ENCODE measurements around the gene TP53BP2. TPM values are rescaled to one million over a fixed set of nuclear protein-coding genes. Genes with fewer than 3 reads are reported as not detected.
"Not testable (repeated sequence)": the region's sequence is repeated elsewhere in the genome, so short reads cannot be mapped to it uniquely, and the experiment has no call there.

TP53BP2 gene
- total and polyA plus RNA-seq, 11 donors, result 4.6 to 44.8 (median 22.3) TPM

- H3K27ac ChIP-seq, result peak overlapping the region in 6 of 12 donors; percentile 1 to 55 (median 40)
- 63 to 77% (median 68%) methylated on average over 11 of the region's 11 CpGs for WGBS, 4 donors
- no peak for TF ChIP-seq CTCF (IDR thresholded peaks at IDR 0.05)
- TF ChIP-seq POLR2A (IDR thresholded peaks at IDR 0.05), result no peak
- H3K4me1 ChIP-seq, result peaks cover 0 to 53% (median 21%) of the 10 kb centered on the region in 12 donors
- peak in 1 of 4 donors; percentile 6 for ATAC-seq
- H3K36me3 ChIP-seq, result peaks cover 0 to 34% (median 3%) of the 10 kb centered on the region in 9 donors
- no peak for DNase-seq
- H3K27me3 ChIP-seq, result no peaks in the 10 kb centered on the region
- intact Hi-C loops (cut with DNase I), result loop anchor here in 1 of 10 donors (2.0 kb wide), 1 partner anchor 14 kb away; no protein-coding TSS in a partner anchor
- H3K9me3 ChIP-seq, result no peaks in the 10 kb centered on the region
- H3K4me3 ChIP-seq, result peak overlapping the region in 1 of 12 donors; percentile 27
These were observed 24.8 kb downstream of the TP53BP2 start for GRCh38 chr1:223820971-223821370.

DNA sequence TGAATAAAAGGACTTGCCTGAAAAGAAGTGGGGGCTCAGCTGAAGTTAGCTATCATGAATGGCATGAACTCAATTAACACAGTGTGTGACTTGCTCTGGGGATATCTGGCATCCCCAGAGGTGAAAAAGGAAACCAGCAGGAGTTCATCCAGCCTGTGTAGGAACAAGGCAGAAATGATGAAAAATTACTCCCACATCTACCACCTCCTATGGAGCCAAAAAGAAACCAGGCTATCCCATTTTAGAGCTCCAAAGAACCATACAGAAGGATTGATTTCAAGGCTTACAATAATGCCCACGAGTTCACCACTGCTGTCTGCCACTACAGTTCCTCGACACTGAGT, 25.3 kb downstream of the TP53BP2 start:
- Histone ChIP-seq H3K27ac (peak overlapping the region in 7 of 12 donors; percentile 1 to 55 (median 41)), H3K4me1 (peaks cover 0 to 53% (median 20%) of the 10 kb centered on the region in 12 donors), H3K9me3 (no peaks in the 10 kb centered on the region), H3K4me3 (peak overlapping the region in 2 of 12 donors; percentile 4 to 27), H3K27me3 (no peaks in the 10 kb centered on the region), H3K36me3 (peaks cover 0 to 34% (median 3%) of the 10 kb centered on the region in 9 donors)
- 68 to 76% (median 73%) methylated on average over 2 of the region's 2 CpGs for WGBS, 4 donors
- intact Hi-C loops (cut with DNase I), result loop anchor here in 1 of 10 donors (2.0 kb wide), 1 partner anchor 14 kb away; no protein-coding TSS in a partner anchor
- no peak for DNase-seq
- TF ChIP-seq CTCF (IDR thresholded peaks at IDR 0.05) (no peak), POLR2A (IDR thresholded peaks at IDR 0.05) (no peak)
- peak in 2 of 4 donors; percentile 48 to 51 for ATAC-seq

DNA sequence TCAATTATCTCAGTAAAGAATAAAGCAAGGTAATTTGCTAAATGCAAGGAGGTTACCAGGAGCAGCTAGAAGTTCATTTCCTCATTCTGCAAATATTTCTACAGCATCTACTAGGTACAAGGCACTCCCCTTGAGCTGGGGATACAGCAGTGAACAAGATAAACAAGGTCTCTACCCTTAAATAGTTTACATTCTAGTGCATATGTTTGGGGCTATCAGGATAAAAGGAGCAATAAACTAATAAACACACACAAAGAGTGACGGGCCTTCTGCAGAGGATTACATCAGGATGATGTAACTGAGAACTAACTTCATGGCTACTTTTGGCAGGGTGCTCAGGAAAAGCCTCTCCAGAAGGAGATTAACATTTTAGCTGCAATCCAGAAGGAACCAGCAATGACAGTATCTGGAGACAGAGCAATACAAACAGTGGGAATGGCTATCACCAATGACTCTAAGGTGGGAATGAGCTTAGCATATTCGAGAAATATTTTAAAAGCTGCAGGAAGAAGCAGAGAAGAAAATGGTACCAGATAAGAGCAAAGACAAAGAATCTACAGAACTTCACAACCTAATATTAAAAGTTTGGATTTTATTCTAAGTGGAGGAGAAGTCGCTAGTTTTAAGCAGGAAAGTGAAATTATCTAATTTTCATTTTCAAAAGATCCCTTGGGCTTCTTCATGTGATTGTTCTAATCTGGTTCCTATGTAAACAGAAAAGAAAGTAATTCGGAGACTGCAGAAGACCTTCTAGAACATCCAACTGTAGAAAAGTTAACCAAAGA, 25.8 kb downstream of the TP53BP2 start:
- no peak for TF ChIP-seq POLR2A (IDR thresholded peaks at IDR 0.05)
- TF ChIP-seq CTCF (IDR thresholded peaks at IDR 0.05), result no peak
- H3K27ac ChIP-seq, result peak overlapping the region in 7 of 12 donors; percentile 1 to 55 (median 41)
- WGBS, 4 donors, result 43 to 49% (median 46%) methylated on average over 4 of the region's 4 CpGs
- no peaks in the 10 kb centered on the region for H3K27me3 ChIP-seq
- DNase-seq (no peak), ATAC-seq (peak; percentile 21 to 88 (median 77))
- peaks cover 0 to 34% (median 3%) of the 10 kb centered on the region in 9 donors for H3K36me3 ChIP-seq
- no peaks in the 10 kb centered on the region for H3K9me3 ChIP-seq
- peaks cover 0 to 53% (median 25%) of the 10 kb centered on the region in 12 donors for H3K4me1 ChIP-seq
- intact Hi-C loops (cut with DNase I), result loop anchor here in 1 of 10 donors (2.0 kb wide), 1 partner anchor 15 kb away; no protein-coding TSS in a partner anchor
- H3K4me3 ChIP-seq, result peak overlapping the region in 2 of 12 donors; percentile 4 to 27

GRCh38 chr1:223817265-223817664, 28.5 kb downstream of the TP53BP2 start:
- DNase-seq; H3K27me3 ChIP-seq; intact Hi-C loops (cut with DNase I); H3K9me3 ChIP-seq; H3K4me3 ChIP-seq; ATAC-seq; H3K27ac ChIP-seq: not testable (repeated sequence)
- Histone ChIP-seq H3K36me3 (peaks cover 0 to 55% (median 26%) of the 10 kb centered on the region in 9 donors), H3K4me1 (peaks cover 0 to 36% (median 27%) of the 10 kb centered on the region in 12 donors)
